ENCODE results near the gene C2CD3. TPM values are rescaled to one million over a fixed set of nuclear protein-coding genes. Genes with fewer than 3 reads are reported as not detected.

The C2CD3 gene
- total and polyA plus RNA-seq, 9 of the 15 experiments (the other 6 are each of a cell fraction or from before 2014, with no cell fraction given) = 4.4 to 20.2 (median 15.4) TPM

DNA sequence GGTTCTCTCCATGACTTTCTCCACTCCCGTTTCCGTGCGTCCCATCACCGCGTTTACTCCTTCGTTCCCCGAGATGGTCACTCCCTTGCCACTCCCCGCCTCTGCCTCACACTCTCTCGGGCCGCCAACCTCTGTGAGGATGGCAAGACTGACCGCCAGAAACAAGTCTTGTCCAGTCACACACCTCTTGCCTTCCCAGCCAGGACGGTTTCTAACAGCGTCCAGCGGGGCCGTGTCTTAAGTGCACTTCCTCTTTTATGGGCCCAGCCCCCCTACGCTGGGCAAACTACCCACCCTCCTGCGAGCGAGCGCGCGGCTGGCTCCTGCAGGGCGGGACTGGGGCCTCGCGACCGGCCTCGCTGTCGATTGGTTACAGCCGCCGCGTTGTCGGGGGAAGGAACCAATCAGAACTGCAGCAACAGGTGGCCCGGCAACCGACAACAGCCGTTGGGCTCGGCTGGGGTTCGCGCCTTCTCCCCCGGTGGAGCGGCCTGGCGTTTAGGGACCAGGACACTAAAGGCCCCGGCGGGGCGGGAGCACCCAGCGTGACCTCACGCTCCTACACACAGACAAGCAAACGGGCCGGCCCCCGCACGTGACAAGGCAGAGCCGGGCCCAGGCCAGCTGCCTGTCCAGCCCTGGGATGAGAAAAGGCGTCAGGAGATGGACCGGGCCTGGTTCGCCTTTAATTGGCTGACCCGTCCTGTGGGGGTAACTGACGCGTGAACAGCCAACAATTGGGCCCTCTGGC is 187.6 kb downstream of the C2CD3 start (continued):
- TF ChIP-seq, protein P1, sequence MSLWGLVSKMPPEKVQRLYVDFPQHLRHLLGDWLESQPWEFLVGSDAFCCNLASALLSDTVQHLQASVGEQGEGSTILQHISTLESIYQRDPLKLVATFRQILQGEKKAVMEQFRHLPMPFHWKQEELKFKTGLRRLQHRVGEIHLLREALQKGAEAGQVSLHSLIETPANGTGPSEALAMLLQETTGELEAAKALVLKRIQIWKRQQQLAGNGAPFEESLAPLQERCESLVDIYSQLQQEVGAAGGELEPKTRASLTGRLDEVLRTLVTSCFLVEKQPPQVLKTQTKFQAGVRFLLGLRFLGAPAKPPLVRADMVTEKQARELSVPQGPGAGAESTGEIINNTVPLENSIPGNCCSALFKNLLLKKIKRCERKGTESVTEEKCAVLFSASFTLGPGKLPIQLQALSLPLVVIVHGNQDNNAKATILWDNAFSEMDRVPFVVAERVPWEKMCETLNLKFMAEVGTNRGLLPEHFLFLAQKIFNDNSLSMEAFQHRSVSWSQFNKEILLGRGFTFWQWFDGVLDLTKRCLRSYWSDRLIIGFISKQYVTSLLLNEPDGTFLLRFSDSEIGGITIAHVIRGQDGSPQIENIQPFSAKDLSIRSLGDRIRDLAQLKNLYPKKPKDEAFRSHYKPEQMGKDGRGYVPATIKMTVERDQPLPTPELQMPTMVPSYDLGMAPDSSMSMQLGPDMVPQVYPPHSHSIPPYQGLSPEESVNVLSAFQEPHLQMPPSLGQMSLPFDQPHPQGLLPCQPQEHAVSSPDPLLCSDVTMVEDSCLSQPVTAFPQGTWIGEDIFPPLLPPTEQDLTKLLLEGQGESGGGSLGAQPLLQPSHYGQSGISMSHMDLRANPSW (CRISPR knock-in tag; IDR thresholded peaks at IDR 0.05) = no peak; the same call in 1 of the 2 replicates
- peak; percentile 93 to 96 for TF ChIP-seq MNT (conservative IDR thresholded peaks at IDR 0.05)
- TF ChIP-seq HEY1 (CRISPR knock-in tag; IDR thresholded peaks at IDR 0.05; ENCODE audit: borderline replicate concordance) = no peak
- TF ChIP-seq ZBTB12 (CRISPR knock-in tag; IDR thresholded peaks at IDR 0.05) = peak; percentile 60
- no peak for TF ChIP-seq CBX2 (IDR thresholded peaks at IDR 0.05; ENCODE audit: insufficient read depth, low read length, poor library complexity, severe bottlenecking)
- TF ChIP-seq ZNF140 (CRISPR knock-in tag; IDR thresholded peaks at IDR 0.05) = no peak
- TF ChIP-seq NBN (IDR thresholded peaks at IDR 0.05; ENCODE audit: low read depth) = peak; percentile 83
- TF ChIP-seq ARNT (IDR thresholded peaks at IDR 0.05) = peak in 1 of 2 experiments; percentile 67; a peak in 1 of 4 replicates
- TF ChIP-seq JUNB (CRISPR knock-in tag; conservative IDR thresholded peaks at IDR 0.05) = no peak
- TF ChIP-seq KDM4B (IDR thresholded peaks at IDR 0.05; ENCODE audit: borderline replicate concordance in 2 of 2, low read depth in 1 of 2) = peak in 1 of 2 experiments; percentile 80; a peak in 2 of 4 replicates
- TF ChIP-seq GTF2B (IDR thresholded peaks at IDR 0.05; ENCODE audit: extremely low read depth, insufficient read length) = peak; percentile 28
- TF ChIP-seq E2F3 (CRISPR knock-in tag; IDR thresholded peaks at IDR 0.05) = peak; percentile 63
- TF ChIP-seq RAD21 (CRISPR knock-in tag; conservative IDR thresholded peaks at IDR 0.05 in 1 of 2, IDR thresholded peaks at IDR 0.05 in 1 of 2) = no peak
- TF ChIP-seq ZC3H8 (IDR thresholded peaks at IDR 0.05) = no peak
- TF ChIP-seq CTCFL (IDR thresholded peaks at IDR 0.05; ENCODE audit: borderline replicate concordance, insufficient read depth, low read depth, low read length, poor library complexity, severe bottlenecking) = no peak
- TF ChIP-seq, protein P2, sequence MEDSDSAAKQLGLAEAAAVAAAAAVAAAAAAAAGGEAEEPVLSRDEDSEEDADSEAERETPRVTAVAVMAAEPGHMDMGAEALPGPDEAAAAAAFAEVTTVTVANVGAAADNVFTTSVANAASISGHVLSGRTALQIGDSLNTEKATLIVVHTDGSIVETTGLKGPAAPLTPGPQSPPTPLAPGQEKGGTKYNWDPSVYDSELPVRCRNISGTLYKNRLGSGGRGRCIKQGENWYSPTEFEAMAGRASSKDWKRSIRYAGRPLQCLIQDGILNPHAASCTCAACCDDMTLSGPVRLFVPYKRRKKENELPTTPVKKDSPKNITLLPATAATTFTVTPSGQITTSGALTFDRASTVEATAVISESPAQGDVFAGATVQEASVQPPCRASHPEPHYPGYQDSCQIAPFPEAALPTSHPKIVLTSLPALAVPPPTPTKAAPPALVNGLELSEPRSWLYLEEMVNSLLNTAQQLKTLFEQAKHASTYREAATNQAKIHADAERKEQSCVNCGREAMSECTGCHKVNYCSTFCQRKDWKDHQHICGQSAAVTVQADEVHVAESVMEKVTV (CRISPR knock-in tag; IDR thresholded peaks at IDR 0.05) = no peak
